Right cardiac atrium (tissue), 5 donors: ENCODE measurements around the gene HAPLN2. TPM values are rescaled to one million over a fixed set of nuclear protein-coding genes. Genes with fewer than 3 reads are reported as not detected.

Experiments
- ATAC-seq, 2 donors: fragments of 200-7000 bp; cut with Tn5 transposase; one replicate each; pipeline versions ENCODE4 v1.8.0 to v1.9.1; 2020; ENCODE audit warnings: moderate library complexity in 2 of 2, mild to moderate bottlenecking in 1 of 2
- DNase-seq, 3 donors: peaks; one replicate each; pipeline ENCODE4 v3.0.0-alpha.2; 2020
- H3K27ac ChIP-seq: one replicate; pipeline ENCODE4 v1.5.1; 2013; ENCODE audit warnings: mild to moderate bottlenecking, low read length, control low read depth, moderate library complexity
- H3K27me3 ChIP-seq: one replicate; pipeline ENCODE4 v1.6.1; 2013; ENCODE audit not compliant: control insufficient read depth, insufficient read depth
- H3K4me1 ChIP-seq: one replicate; pipeline ENCODE4 v1.6.1; 2013; ENCODE audit warnings: low read length; ENCODE audit not compliant: control insufficient read depth, insufficient read depth
- H3K4me3 ChIP-seq: one replicate; pipeline ENCODE4 v1.5.1; 2013; ENCODE audit warnings: low read length, control low read depth
- H3K9me3 ChIP-seq: one replicate; pipeline ENCODE4 v1.6.1; 2013; ENCODE audit warnings: low read length; ENCODE audit not compliant: control insufficient read depth
- WGBS: extraction: QIAGEN DNeasy Blood & Tissue Kit; methylation state at CpG from one replicate; pipeline ENCODE4 v1.1.7; 2013; 5-methylcytosine and 5-hydroxymethylcytosine counted together
- intact Hi-C, 4 donors: fragments of 100-400 bp; cut with DNase I; formaldehyde crosslinking; loops; one replicate each; pipeline versions ENCODE4 v1.11.0 to v1.14.0; 2022 to 2023
- polyA plus RNA-seq: library from polyadenylated mRNA; stranded (reverse); fragments of 200-250 nt; gene quantifications from one replicate; pipeline ENCODE4 v1.2.3, GENCODE V29; 2013
- total RNA-seq, 4 donors: library from RNA; stranded (reverse); fragmentation: NEBNext Ultra II Directional; extraction: Animal tissue kit (Norgen Biotek cat#: 25700); gene quantifications; one replicate each; pipeline ENCODE4 v1.2.1, GENCODE V29; 2021
- donor health status: healthy with polysubstance abuse.
- donor health status: DM: no; HTN: yes; CAD: no.
- donor health status: DM: no; HTN: no; CAD: no.
- donor health status: DM: no; HTN: yes; CAD: no; lungs with severe emphysema.
- donor health status: DM: yes; HTN: yes; CAD: no.

HAPLN2 gene
- total and polyA plus RNA-seq, 5 donors = 0.53 to 2.0 (median 1.1) TPM

DNA sequence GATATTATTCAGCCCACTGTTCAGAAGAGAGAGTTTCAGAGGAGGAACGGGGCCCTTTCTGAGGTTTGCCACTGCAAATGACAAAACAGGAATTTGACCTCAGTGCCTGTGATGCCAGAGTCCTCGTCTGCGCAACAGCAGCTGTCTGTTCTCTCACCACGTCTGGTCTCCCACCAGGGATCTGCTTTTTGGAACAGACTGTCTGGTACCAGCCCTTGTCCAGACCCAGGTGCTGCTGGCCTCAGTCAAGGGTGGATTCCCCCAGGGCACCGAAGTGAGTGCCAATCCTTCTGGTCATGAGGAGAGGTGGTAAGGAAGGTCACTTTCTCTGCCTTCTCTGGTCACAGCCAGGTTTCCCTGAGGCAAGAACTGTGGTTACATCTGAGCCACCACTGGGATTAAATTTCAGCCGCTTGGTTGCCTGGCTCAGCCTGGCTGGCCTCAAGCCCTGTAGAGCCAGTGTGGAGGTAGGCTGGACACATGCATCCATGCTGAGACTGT is 20.4 kb downstream of the HAPLN2 start:
- ATAC-seq (no peak), DNase-seq (no peak)

DNA sequence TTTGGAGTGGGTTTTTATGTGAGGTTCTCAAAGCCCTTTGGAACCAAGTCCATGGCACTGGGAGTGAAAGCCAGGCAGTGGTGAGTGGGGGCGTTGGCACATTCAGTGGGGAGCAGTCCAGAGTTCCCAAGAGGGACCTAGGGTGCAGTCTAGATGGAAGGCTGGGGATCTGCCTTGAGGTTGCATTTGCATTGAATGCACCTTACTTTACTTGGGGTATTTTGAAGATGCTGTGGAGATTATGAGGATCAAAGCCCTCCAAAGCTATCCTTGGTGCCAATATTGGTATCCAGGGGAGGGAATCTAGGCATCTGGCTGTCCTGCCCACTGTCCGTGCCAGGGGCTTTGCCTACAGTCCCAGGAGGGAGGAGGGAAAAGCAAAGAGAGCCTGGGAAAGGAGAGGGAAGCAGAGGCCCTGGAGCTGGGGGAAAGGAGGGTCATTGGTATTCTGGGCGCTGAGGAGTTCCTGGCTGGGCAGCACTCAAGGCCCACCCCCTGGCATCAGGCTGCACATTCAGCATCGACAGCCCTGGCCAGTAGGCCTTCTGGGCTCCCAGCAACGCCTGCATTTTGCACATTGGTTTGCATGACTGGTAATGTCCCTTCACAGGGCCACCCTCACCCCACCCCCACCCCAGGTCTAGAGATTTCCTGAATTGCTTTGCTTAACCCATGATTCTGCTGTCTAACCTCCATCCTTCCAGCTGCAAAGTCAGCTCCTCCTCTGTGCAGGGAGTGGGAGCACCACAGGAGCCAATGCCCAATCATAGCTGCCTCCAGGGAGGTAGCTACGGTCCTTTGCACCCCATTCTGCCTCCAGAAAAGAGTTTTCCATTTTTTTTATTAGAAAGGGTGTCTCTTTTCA is 21.9 kb downstream of the HAPLN2 start:
- Histone ChIP-seq H3K4me3 (no peak overlapping the region), H3K27me3 (no peaks in the 10 kb centered on the region), H3K27ac (no peak overlapping the region), H3K4me1 (no peaks in the 10 kb centered on the region), H3K9me3 (no peaks in the 10 kb centered on the region)
- intact Hi-C loops = no loop called here
- 40% methylated on average over 6 of the region's 6 CpGs for WGBS
- DNase-seq = no peak
- no peak for ATAC-seq

More for the DNA sequence above, 20.4 kb downstream of the HAPLN2 start:
- no peaks in the 10 kb centered on the region for H3K9me3 ChIP-seq
- intact Hi-C loops = no loop called here
- H3K27me3 ChIP-seq = no peaks in the 10 kb centered on the region
- WGBS = 63% methylated on average over 6 of the region's 6 CpGs
- no peak overlapping the region for H3K27ac ChIP-seq
- H3K4me3 ChIP-seq = no peak overlapping the region
- no peaks in the 10 kb centered on the region for H3K4me1 ChIP-seq

DNA sequence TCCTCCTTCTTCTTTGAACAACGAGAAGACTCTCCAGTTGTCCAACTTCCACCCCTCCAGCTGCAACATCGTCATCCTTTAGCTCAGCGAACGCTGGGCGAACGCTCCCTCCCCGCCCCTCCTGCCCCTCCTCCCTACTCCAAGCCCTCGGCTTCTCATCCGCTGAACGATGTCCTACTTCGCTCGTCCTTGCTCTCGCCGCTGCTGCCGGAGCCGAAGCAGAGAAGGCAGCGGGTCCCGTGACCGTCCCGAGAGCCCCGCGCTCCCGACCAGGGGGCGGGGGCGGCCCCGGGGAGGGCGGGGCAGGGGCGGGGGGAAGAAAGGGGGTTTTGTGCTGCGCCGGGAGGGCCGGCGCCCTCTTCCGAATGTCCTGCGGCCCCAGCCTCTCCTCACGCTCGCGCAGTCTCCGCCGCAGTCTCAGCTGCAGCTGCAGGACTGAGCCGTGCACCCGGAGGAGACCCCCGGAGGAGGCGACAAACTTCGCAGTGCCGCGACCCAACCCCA is 22.6 kb downstream of the HAPLN2 start, which contains the start of gene BCAN:
Gene BCAN, plus strand, starts transcription at position 357 of the 504 bp plus-strand sequence. CDS start 3,938 bp downstream, outside the sequence.
- H3K27me3 ChIP-seq = no peaks in the 10 kb centered on the region
- H3K27ac ChIP-seq = no peak within 1 kb of the TSS
- WGBS = under 1% methylated on average over 46 of the region's 46 CpGs
- no peaks in the 10 kb centered on the region for H3K9me3 ChIP-seq
- H3K4me3 ChIP-seq = peak within 1 kb of the TSS; percentile 56
- H3K4me1 ChIP-seq = no peaks in the 10 kb centered on the region
- ATAC-seq (peak; percentile 58 to 65), DNase-seq (no peak)
- intact Hi-C loops = no loop called here

DNA sequence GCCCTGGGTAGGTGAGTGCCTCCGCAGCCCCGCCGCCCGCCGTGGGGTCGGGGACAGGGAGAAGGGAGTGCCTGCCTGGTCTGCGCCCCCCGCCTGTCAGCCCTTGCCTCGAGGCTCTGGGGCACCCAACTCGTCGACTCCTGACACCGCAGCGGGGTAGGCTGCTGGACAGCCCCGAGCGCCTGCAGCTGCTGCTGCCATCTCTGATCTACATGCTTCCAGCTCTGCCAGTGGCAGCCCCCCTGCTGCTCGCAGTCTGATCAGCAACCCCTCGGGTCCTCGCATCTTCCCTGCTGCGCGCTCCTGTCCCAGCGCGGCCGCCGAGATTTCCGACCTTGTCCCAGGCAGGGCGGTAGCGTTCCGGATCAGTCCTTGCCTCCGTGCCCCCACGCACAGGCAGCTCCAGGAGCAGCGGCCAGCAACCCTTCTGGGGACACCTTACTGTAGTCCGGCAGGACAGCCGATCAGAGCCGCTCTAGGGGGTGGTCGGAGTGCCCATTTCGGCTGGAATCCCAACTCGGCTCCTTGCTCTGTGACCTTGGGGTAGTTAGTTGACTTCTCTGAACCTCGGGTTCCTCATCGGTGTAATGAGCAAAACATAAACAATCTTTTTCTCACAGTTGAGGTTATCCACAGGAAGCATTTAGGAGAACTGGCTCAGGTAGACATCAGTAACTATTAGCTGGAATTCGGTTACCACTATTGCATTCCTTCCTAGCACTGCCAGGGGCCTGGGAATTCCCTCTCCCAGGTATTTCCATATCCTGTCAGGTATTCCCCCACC is 23.2 kb downstream of the HAPLN2 start:
- Histone ChIP-seq H3K27ac (no peak overlapping the region), H3K27me3 (no peaks in the 10 kb centered on the region), H3K4me3 (peak overlapping the region; percentile 56), H3K4me1 (no peaks in the 10 kb centered on the region), H3K9me3 (no peaks in the 10 kb centered on the region)
- ATAC-seq (peak; percentile 17 to 20), DNase-seq (no peak)
- WGBS = 16% methylated on average over 40 of the region's 40 CpGs
- intact Hi-C loops = no loop called here

GRCh38 chr1:156643049-156643777 is 24.0 kb downstream of the HAPLN2 start:
- 61% methylated on average over 7 of the region's 7 CpGs for WGBS

GRCh38 chr1:156643778-156644092 is 24.5 kb downstream of the HAPLN2 start:
- H3K4me3 ChIP-seq = no peak overlapping the region
- H3K4me1 ChIP-seq = no peaks in the 10 kb centered on the region
- no peak overlapping the region for H3K27ac ChIP-seq
- intact Hi-C loops = no loop called here
- H3K27me3 ChIP-seq = no peaks in the 10 kb centered on the region
- no peak for DNase-seq
- 72% methylated on average over 7 of the region's 7 CpGs for WGBS
- ATAC-seq = no peak
- H3K9me3 ChIP-seq = no peaks in the 10 kb centered on the region

More at GRCh38 chr1:156643049-156643777, 24.0 kb downstream of the HAPLN2 start:
- Histone ChIP-seq H3K27me3 (no peaks in the 10 kb centered on the region), H3K4me3 (no peak overlapping the region), H3K27ac (no peak overlapping the region), H3K4me1 (no peaks in the 10 kb centered on the region), H3K9me3 (no peaks in the 10 kb centered on the region)
- ATAC-seq (no peak), DNase-seq (no peak)
- intact Hi-C loops = no loop called here

GRCh38 chr1:156644146-156644545 is 24.9 kb downstream of the HAPLN2 start:
- H3K9me3 ChIP-seq = no peaks in the 10 kb centered on the region
- no peaks in the 10 kb centered on the region for H3K4me1 ChIP-seq
- ATAC-seq = no peak
- H3K27ac ChIP-seq = no peak overlapping the region
- 81% methylated on average over 3 of the region's 3 CpGs for WGBS
- H3K27me3 ChIP-seq = no peaks in the 10 kb centered on the region
- no peak for DNase-seq
- no peak overlapping the region for H3K4me3 ChIP-seq
- intact Hi-C loops = no loop called here

- H3K4me3 ChIP-seq = no peak overlapping the region
- DNase-seq (no peak), ATAC-seq (no peak)
- 42% methylated on average over 1 of the region's 1 CpG for WGBS
- no peaks in the 10 kb centered on the region for H3K27me3 ChIP-seq
- intact Hi-C loops = no loop called here
- no peaks in the 10 kb centered on the region for H3K4me1 ChIP-seq
- H3K27ac ChIP-seq = no peak overlapping the region
- no peaks in the 10 kb centered on the region for H3K9me3 ChIP-seq
These were observed 25.4 kb downstream of the HAPLN2 start for GRCh38 chr1:156644640-156645039.

DNA sequence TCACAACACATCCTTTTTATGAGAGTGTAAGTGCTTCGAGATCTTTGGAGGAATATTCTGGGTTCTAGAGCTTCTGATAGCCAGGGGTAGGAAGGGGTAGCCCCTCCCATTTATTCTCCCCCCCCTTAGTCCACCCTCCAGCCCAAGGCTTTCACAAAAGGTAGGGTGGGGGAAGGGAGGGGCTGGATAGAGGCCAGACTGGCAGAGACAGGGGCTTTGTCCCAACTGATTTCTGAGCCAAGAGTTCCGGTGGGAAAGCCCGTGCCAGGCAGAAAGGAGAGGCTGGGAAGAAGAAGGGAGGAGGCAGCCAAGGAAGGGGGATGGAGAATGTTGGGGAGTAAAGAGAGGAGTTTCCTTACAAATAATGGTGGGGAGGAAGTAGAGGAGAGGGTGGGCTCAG is 25.8 kb downstream of the HAPLN2 start:
- no peak for DNase-seq

GRCh38 chr1:156645666-156646065 is 26.5 kb downstream of the HAPLN2 start:
- H3K27me3 ChIP-seq = no peaks in the 10 kb centered on the region
- H3K27ac ChIP-seq = no peak overlapping the region
- intact Hi-C loops = no loop called here
- 89% methylated on average over 1 of the region's 1 CpG for WGBS
- no peak for DNase-seq
- H3K4me1 ChIP-seq = no peaks in the 10 kb centered on the region
- H3K9me3 ChIP-seq = no peaks in the 10 kb centered on the region
- no peak for ATAC-seq
- no peak overlapping the region for H3K4me3 ChIP-seq

More for the DNA sequence above, 25.8 kb downstream of the HAPLN2 start:
- WGBS = 42% methylated on average over 3 of the region's 3 CpGs
- H3K4me3 ChIP-seq = no peak overlapping the region
- intact Hi-C loops = no loop called here
- no peaks in the 10 kb centered on the region for H3K27me3 ChIP-seq
- no peak overlapping the region for H3K27ac ChIP-seq
- H3K4me1 ChIP-seq = no peaks in the 10 kb centered on the region
- no peak for ATAC-seq
- H3K9me3 ChIP-seq = no peaks in the 10 kb centered on the region
